Subcutaneous abdominal adipose tissue (tissue), 5 donors: ENCODE measurements around the gene PTK6.

Experiments used
- H3K27ac ChIP-seq: one replicate; pipeline ENCODE4 v1.7.0; 2013; ENCODE audit warnings: low read depth, mild to moderate bottlenecking, inconsistent platforms, low read length, moderate library complexity
- H3K27me3 ChIP-seq, 5 donors: one replicate each; pipeline ENCODE4 v1.7.0; 2013; ENCODE audit warnings: low read length in 5 of 5, inconsistent platforms in 1 of 5; ENCODE audit not compliant: control insufficient read depth in 5 of 5, insufficient read depth in 4 of 5
- H3K36me3 ChIP-seq, 5 donors: one replicate each; pipeline ENCODE4 v1.7.0; 2013; ENCODE audit warnings: low read length in 5 of 5; ENCODE audit not compliant: control insufficient read depth in 5 of 5, insufficient read depth in 5 of 5
- H3K4me1 ChIP-seq, 5 donors: one replicate each; pipeline ENCODE4 v1.7.0; 2013; ENCODE audit warnings: low read length in 5 of 5, mild to moderate bottlenecking in 3 of 5, moderate library complexity in 1 of 5; ENCODE audit not compliant: control insufficient read depth in 5 of 5, insufficient read depth in 5 of 5
- H3K4me3 ChIP-seq, 5 donors: one replicate each; pipeline ENCODE4 v1.7.0; 2013; ENCODE audit warnings: low read length in 5 of 5, low read depth in 1 of 5
- H3K9ac ChIP-seq, 5 donors: one replicate each; pipeline ENCODE4 v1.7.0; 2013; ENCODE audit warnings: low read length in 5 of 5, mild to moderate bottlenecking in 4 of 5, moderate library complexity in 3 of 5
- H3K9me3 ChIP-seq, 5 donors: one replicate each; pipeline ENCODE4 v1.7.0; 2013; ENCODE audit warnings: low read length in 5 of 5; ENCODE audit not compliant: control insufficient read depth in 5 of 5
- donor health status: healthy.
- donor health status: healthy.
- donor health status: healthy.
- donor health status: healthy.
- donor health status: healthy.

The PTK6 gene

GRCh38 chr20:63568986-63569949 lies 32.1 kb upstream of the PTK6 start:
- peaks cover 0 to 51% (median 23%) of the 10 kb centered on the region in 5 donors for H3K36me3 ChIP-seq
- no peaks in the 10 kb centered on the region for H3K9me3 ChIP-seq

GRCh38 chr20:63568170-63568981 lies 31.2 kb upstream of the PTK6 start:
- Histone ChIP-seq H3K9ac (no peak overlapping the region), H3K4me1 (peaks cover 0 to 38% (median 19%) of the 10 kb centered on the region in 5 donors), H3K36me3 (peaks cover 0 to 60% (median 32%) of the 10 kb centered on the region in 5 donors), H3K9me3 (no peaks in the 10 kb centered on the region), H3K27ac (no peak overlapping the region), H3K4me3 (peak overlapping the region in 1 of 5 donors; percentile 24), H3K27me3 (peaks cover 0 to 8% (median 0%) of the 10 kb centered on the region in 5 donors)

More at GRCh38 chr20:63568986-63569949, 32.1 kb upstream of the PTK6 start:
- peaks cover 0 to 8% (median 0%) of the 10 kb centered on the region in 5 donors for H3K27me3 ChIP-seq
- no peak overlapping the region for H3K9ac ChIP-seq
- H3K4me1 ChIP-seq, result peaks cover 2 to 43% (median 24%) of the 10 kb centered on the region in 5 donors
- no peak overlapping the region for H3K27ac ChIP-seq
- H3K4me3 ChIP-seq, result no peak overlapping the region

GRCh38 chr20:63567386-63568169 lies 30.4 kb upstream of the PTK6 start:
- Histone ChIP-seq H3K4me1 (peaks cover 0 to 30% (median 12%) of the 10 kb centered on the region in 5 donors), H3K27me3 (peaks cover 0 to 8% (median 0%) of the 10 kb centered on the region in 5 donors), H3K4me3 (peak overlapping the region in 1 of 5 donors; percentile 37), H3K9me3 (no peaks in the 10 kb centered on the region), H3K36me3 (peaks cover 0 to 64% (median 39%) of the 10 kb centered on the region in 5 donors), H3K9ac (no peak overlapping the region), H3K27ac (no peak overlapping the region)

GRCh38 chr20:63567136-63567385 lies 29.9 kb upstream of the PTK6 start:
- H3K9me3 ChIP-seq, result no peaks in the 10 kb centered on the region

GRCh38 chr20:63566395-63567135 lies 29.4 kb upstream of the PTK6 start:
- no peak overlapping the region for H3K27ac ChIP-seq
- H3K9me3 ChIP-seq, result no peaks in the 10 kb centered on the region

More at GRCh38 chr20:63567136-63567385, 29.9 kb upstream of the PTK6 start:
- Histone ChIP-seq H3K9ac (no peak overlapping the region), H3K4me1 (peaks cover 0 to 27% (median 12%) of the 10 kb centered on the region in 5 donors), H3K27me3 (peaks cover 0 to 8% (median 0%) of the 10 kb centered on the region in 5 donors), H3K4me3 (no peak overlapping the region), H3K36me3 (peaks cover 0 to 64% (median 38%) of the 10 kb centered on the region in 5 donors), H3K27ac (no peak overlapping the region)

GRCh38 chr20:63565699-63566335 lies 28.6 kb upstream of the PTK6 start:
- Histone ChIP-seq H3K9ac (no peak overlapping the region), H3K4me3 (no peak overlapping the region), H3K36me3 (peaks cover 0 to 73% (median 46%) of the 10 kb centered on the region in 5 donors), H3K9me3 (no peaks in the 10 kb centered on the region), H3K27ac (no peak overlapping the region), H3K4me1 (peaks cover 0 to 27% (median 12%) of the 10 kb centered on the region in 5 donors), H3K27me3 (peaks cover 0 to 5% (median 0%) of the 10 kb centered on the region in 5 donors)

More at GRCh38 chr20:63566395-63567135, 29.4 kb upstream of the PTK6 start:
- Histone ChIP-seq H3K4me3 (no peak overlapping the region), H3K36me3 (peaks cover 0 to 66% (median 38%) of the 10 kb centered on the region in 5 donors), H3K27me3 (peaks cover 0 to 5% (median 0%) of the 10 kb centered on the region in 5 donors), H3K9ac (no peak overlapping the region), H3K4me1 (peaks cover 0 to 27% (median 12%) of the 10 kb centered on the region in 5 donors)

- peaks cover 0 to 3% (median 0%) of the 10 kb centered on the region in 5 donors for H3K27me3 ChIP-seq
- H3K27ac ChIP-seq, result no peak overlapping the region
- no peaks in the 10 kb centered on the region for H3K9me3 ChIP-seq
- H3K9ac ChIP-seq, result no peak overlapping the region
- H3K4me3 ChIP-seq, result no peak overlapping the region
- H3K4me1 ChIP-seq, result peaks cover 0 to 27% (median 12%) of the 10 kb centered on the region in 5 donors
- H3K36me3 ChIP-seq, result peaks cover 0 to 80% (median 52%) of the 10 kb centered on the region in 5 donors
Observed at GRCh38 chr20:63565021-63565698, 28.0 kb upstream of the PTK6 start.

DNA sequence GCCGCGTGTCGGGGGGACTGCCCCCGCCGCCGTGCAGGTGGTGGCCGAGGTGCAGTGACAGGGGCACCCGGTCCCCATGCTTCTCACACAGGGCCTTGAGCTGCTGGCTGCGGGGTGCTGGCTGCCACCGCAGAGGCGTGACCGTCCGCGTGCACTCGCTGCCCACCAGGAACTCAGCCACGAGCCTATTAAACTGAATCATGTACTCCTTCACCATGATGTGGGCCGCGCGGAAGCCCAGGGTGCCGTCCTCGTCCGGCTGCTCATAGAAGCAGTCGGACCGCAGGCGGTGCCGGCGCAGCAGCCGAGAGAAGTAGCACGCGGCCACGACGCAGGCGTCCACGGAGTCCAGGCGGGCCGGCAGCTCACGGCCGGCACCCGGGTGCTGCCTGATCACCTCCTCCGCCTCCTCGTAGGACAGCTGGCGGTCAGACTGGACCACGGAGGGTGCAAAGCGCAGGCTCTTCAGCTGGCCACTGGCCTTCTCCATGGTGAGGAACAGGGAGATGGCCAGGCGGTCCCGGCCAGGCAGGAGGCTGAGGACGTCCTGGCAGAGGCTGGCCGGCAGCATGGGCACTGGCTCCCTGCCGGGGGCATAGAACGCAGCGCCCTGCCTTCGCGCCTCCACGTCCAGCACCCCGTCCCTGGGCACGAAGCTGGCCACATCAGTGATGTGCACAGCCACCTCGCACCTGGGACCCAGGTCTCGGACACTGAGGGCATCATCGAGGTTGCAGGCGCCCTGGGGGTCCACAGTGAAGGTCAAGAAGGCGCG lies 27.0 kb upstream of the PTK6 start:
- Histone ChIP-seq H3K4me3 (no peak overlapping the region), H3K9me3 (no peaks in the 10 kb centered on the region), H3K36me3 (peaks cover 0 to 87% (median 57%) of the 10 kb centered on the region in 5 donors)

More for the DNA sequence above, 27.0 kb upstream of the PTK6 start:
- Histone ChIP-seq H3K9ac (no peak overlapping the region), H3K4me1 (peaks cover 0 to 25% (median 12%) of the 10 kb centered on the region in 5 donors), H3K27me3 (peaks cover 0 to 3% (median 0%) of the 10 kb centered on the region in 5 donors), H3K27ac (no peak overlapping the region)
